ENCODE results near the gene NLRC3. TPM values are rescaled to one million over a fixed set of nuclear protein-coding genes. Genes with fewer than 3 reads are reported as not detected.
"Not testable (repeated sequence)": the region's sequence is repeated elsewhere in the genome, so short reads cannot be mapped to it uniquely, and the experiment has no call there.

NLRC3 gene
- total and polyA plus RNA-seq, 4 donors = 0.35 to 2.2 (median 1.0) TPM

DNA sequence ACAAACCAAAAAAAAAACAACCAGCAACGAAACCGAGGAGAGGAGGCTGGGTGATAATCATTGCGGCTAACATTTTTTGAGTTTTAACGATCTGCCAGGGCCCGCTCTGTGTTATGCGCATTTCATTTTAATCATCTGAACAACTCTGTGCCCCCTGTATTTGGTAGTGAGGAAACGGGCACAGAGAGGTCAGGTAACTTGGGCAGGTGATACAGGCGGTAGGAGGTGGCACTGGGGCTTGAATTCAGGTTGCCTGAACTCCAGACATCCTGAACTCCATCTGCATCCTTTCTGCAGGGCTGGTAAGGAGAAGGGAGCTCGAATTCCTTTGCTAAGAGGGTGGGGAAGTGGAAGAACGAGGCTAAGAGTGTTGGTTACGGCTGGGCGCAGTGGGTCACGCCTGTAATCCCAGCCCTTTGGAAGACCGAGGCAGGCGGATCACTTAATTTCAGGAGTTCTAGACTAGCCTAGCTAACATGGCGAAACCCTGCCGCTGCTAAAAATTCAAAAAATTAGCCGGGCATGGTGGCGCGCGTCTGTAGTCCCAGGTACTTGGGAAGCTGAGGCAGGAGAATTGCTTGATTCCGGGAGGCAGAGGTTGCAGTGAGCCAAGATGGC is 75.3 kb downstream of the NLRC3 start:
- WGBS = 87% methylated on average over 22 of the region's 22 CpGs
- no peak overlapping the region for H3K27ac ChIP-seq (ENCODE audit: low read depth in 1 of 2, low read length in 2 of 2)
- no peaks in the 10 kb centered on the region for H3K27me3 ChIP-seq (ENCODE audit: control insufficient read depth in 4 of 4, insufficient read depth in 4 of 4, low read length in 3 of 4)
- peaks cover 0 to 14% (median 6%) of the 10 kb centered on the region in 4 donors for H3K4me1 ChIP-seq (ENCODE audit: control insufficient read depth in 4 of 4, insufficient read depth in 4 of 4, low read length in 3 of 4)
- peaks cover 0 to 2% (median under 1%) of the 10 kb centered on the region in 4 donors for H3K36me3 ChIP-seq (ENCODE audit: control insufficient read depth in 4 of 4, insufficient read depth in 3 of 4, low read depth in 1 of 4, low read length in 3 of 4)
- no peak overlapping the region for H3K9ac ChIP-seq (ENCODE audit: low read depth in 1 of 2, low read length in 2 of 2)
- TF ChIP-seq FOXA2 (IDR thresholded peaks at IDR 0.05) = no peak
- TF ChIP-seq RAD21 (IDR thresholded peaks at IDR 0.05) = no peak
- no peak for TF ChIP-seq SP1 (IDR thresholded peaks at IDR 0.05)
- no peak for TF ChIP-seq HNF4G (IDR thresholded peaks at IDR 0.05)
- TF ChIP-seq, protein P1, sequence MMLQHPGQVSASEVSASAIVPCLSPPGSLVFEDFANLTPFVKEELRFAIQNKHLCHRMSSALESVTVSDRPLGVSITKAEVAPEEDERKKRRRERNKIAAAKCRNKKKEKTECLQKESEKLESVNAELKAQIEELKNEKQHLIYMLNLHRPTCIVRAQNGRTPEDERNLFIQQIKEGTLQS (IDR thresholded peaks at IDR 0.05) = no peak
- TF ChIP-seq HNF4A (conservative IDR thresholded peaks at IDR 0.05) = no peak
- TF ChIP-seq FOXA1 (IDR thresholded peaks at IDR 0.05) = no peak
- TF ChIP-seq, protein P2, sequence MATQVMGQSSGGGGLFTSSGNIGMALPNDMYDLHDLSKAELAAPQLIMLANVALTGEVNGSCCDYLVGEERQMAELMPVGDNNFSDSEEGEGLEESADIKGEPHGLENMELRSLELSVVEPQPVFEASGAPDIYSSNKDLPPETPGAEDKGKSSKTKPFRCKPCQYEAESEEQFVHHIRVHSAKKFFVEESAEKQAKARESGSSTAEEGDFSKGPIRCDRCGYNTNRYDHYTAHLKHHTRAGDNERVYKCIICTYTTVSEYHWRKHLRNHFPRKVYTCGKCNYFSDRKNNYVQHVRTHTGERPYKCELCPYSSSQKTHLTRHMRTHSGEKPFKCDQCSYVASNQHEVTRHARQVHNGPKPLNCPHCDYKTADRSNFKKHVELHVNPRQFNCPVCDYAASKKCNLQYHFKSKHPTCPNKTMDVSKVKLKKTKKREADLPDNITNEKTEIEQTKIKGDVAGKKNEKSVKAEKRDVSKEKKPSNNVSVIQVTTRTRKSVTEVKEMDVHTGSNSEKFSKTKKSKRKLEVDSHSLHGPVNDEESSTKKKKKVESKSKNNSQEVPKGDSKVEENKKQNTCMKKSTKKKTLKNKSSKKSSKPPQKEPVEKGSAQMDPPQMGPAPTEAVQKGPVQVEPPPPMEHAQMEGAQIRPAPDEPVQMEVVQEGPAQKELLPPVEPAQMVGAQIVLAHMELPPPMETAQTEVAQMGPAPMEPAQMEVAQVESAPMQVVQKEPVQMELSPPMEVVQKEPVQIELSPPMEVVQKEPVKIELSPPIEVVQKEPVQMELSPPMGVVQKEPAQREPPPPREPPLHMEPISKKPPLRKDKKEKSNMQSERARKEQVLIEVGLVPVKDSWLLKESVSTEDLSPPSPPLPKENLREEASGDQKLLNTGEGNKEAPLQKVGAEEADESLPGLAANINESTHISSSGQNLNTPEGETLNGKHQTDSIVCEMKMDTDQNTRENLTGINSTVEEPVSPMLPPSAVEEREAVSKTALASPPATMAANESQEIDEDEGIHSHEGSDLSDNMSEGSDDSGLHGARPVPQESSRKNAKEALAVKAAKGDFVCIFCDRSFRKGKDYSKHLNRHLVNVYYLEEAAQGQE (IDR thresholded peaks at IDR 0.05) = no peak
- TF ChIP-seq, protein P3, sequence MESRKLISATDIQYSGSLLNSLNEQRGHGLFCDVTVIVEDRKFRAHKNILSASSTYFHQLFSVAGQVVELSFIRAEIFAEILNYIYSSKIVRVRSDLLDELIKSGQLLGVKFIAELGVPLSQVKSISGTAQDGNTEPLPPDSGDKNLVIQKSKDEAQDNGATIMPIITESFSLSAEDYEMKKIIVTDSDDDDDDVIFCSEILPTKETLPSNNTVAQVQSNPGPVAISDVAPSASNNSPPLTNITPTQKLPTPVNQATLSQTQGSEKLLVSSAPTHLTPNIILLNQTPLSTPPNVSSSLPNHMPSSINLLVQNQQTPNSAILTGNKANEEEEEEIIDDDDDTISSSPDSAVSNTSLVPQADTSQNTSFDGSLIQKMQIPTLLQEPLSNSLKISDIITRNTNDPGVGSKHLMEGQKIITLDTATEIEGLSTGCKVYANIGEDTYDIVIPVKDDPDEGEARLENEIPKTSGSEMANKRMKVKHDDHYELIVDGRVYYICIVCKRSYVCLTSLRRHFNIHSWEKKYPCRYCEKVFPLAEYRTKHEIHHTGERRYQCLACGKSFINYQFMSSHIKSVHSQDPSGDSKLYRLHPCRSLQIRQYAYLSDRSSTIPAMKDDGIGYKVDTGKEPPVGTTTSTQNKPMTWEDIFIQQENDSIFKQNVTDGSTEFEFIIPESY (IDR thresholded peaks at IDR 0.05) = no peak
- TF ChIP-seq EGR1 (IDR thresholded peaks at IDR 0.05; ENCODE audit: low read depth in 2 of 2) = no peak
- TF ChIP-seq, protein P4, sequence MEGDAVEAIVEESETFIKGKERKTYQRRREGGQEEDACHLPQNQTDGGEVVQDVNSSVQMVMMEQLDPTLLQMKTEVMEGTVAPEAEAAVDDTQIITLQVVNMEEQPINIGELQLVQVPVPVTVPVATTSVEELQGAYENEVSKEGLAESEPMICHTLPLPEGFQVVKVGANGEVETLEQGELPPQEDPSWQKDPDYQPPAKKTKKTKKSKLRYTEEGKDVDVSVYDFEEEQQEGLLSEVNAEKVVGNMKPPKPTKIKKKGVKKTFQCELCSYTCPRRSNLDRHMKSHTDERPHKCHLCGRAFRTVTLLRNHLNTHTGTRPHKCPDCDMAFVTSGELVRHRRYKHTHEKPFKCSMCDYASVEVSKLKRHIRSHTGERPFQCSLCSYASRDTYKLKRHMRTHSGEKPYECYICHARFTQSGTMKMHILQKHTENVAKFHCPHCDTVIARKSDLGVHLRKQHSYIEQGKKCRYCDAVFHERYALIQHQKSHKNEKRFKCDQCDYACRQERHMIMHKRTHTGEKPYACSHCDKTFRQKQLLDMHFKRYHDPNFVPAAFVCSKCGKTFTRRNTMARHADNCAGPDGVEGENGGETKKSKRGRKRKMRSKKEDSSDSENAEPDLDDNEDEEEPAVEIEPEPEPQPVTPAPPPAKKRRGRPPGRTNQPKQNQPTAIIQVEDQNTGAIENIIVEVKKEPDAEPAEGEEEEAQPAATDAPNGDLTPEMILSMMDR (IDR thresholded peaks at IDR 0.05; ENCODE audit: low read depth, low read length, missing input control) = no peak
- no peak for TF ChIP-seq GABPA (IDR thresholded peaks at IDR 0.05 in 1 of 2, conservative IDR thresholded peaks at IDR 0.05 in 1 of 2)
- no peak for TF ChIP-seq JUND (IDR thresholded peaks at IDR 0.05)
- no peak for TF ChIP-seq NR2F2 (IDR thresholded peaks at IDR 0.05)
- no peak for TF ChIP-seq RXRA (IDR thresholded peaks at IDR 0.05)
- H3K4me3 ChIP-seq (ENCODE audit: low read depth in 1 of 3, low read length in 3 of 3) = peak overlapping the region in 2 of 3 donors; percentile 78 to 82
- DNase-seq (ENCODE audit: low spot score) = no peak
- no peaks in the 10 kb centered on the region for H3K9me3 ChIP-seq (ENCODE audit: control insufficient read depth in 4 of 4, low read length in 3 of 4)

DNA sequence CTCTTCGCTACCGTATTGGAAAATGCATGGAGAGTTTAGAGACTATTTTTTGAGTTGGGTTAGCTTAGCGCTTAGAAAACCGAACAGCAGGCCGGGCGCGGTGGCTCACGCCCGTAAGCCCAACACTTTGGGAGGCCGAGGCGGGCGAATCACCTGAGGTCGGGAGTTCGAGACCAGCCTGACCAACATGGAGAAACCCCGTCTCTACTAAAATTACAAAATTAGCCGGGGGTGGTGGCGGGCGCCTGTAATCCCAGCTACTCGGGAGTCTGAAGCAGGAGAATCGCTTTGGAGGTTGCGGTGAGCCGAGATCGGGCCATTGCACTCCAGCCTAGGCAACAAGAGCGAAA is 75.8 kb downstream of the NLRC3 start:
- WGBS = 17% methylated on average over 24 of the region's 24 CpGs
- not testable (repeated sequence) for DNase-seq (ENCODE audit: low spot score); H3K36me3 ChIP-seq (ENCODE audit: control insufficient read depth in 4 of 4, insufficient read depth in 3 of 4, low read depth in 1 of 4, low read length in 3 of 4)

More for the DNA sequence above, 75.8 kb downstream of the NLRC3 start:
- Histone ChIP-seq H3K27ac (ENCODE audit: low read depth in 1 of 2, low read length in 2 of 2) (peak overlapping the region; percentile 35 to 63), H3K4me1 (ENCODE audit: control insufficient read depth in 4 of 4, insufficient read depth in 4 of 4, low read length in 3 of 4) (peaks cover 0 to 14% (median 6%) of the 10 kb centered on the region in 4 donors), H3K9ac (ENCODE audit: low read depth in 1 of 2, low read length in 2 of 2) (peak overlapping the region; percentile 62 to 79), H3K4me3 (ENCODE audit: low read depth in 1 of 3, low read length in 3 of 3) (peak overlapping the region; percentile 78 to 85 (median 82))
- not testable (repeated sequence) for H3K9me3 ChIP-seq (ENCODE audit: control insufficient read depth in 4 of 4, low read length in 3 of 4); H3K27me3 ChIP-seq (ENCODE audit: control insufficient read depth in 4 of 4, insufficient read depth in 4 of 4, low read length in 3 of 4)
